HEK293 (cell line): ENCODE measurements around the gene GAST.

Experiments used
- CTCF ChIA-PET: fragments of 350-600 bp; formaldehyde crosslinking; extraction: SDS; loops from one replicate; lab custom pipeline; 2021; ENCODE audit warnings: antibody characterized with exemption; lab: Yijun Ruan, JAX
- POLR2A ChIA-PET: fragments of 300-600 bp; formaldehyde crosslinking; extraction: SDS; loops from one replicate; lab custom pipeline; 2020; ENCODE audit warnings: antibody characterized with exemption, inconsistent platforms; lab: Yijun Ruan, JAX
- H3K27ac ChIP-seq: fragments of 200-500 bp; sonication (Bioruptor generic); 2 replicates; pipeline ENCODE4 v1.5.1; 2014; ENCODE audit warnings: low read depth, low read length, control low read depth, inconsistent platforms; ENCODE audit errors: extremely low read depth
- H3K36me3 ChIP-seq, 2 experiments: fragments of 200-500 bp in 1 of 2; sonication (Bioruptor generic) in 1 of 2; 1 replicate in 1 of 2; 2 replicates in 1 of 2; pipeline ENCODE4 v1.5.1; 2014 to 2017; ENCODE audit warnings: inconsistent platforms in 2 of 2, low read length in 2 of 2; ENCODE audit not compliant: control insufficient read depth in 2 of 2, insufficient read depth in 1 of 2
- H3K4me1 ChIP-seq: fragments of 200-500 bp; sonication (Bioruptor generic); 2 replicates; pipeline ENCODE4 v1.5.1; 2014; ENCODE audit warnings: mild to moderate bottlenecking, low read length, inconsistent platforms; ENCODE audit not compliant: control insufficient read depth, insufficient read depth
- H3K4me3 ChIP-seq: 2 replicates; pipeline ENCODE4 v1.5.1; 2011; ENCODE audit warnings: low read depth, mild to moderate bottlenecking, control low read depth, low read length, moderate library complexity
- H3K9me3 ChIP-seq: fragments of 200-500 bp; sonication (Bioruptor generic); 2 replicates; pipeline ENCODE4 v1.5.1; 2014; ENCODE audit warnings: low read depth, low read length, inconsistent platforms; ENCODE audit not compliant: control insufficient read depth, insufficient read depth
- AEBP2 ChIP-seq: fragments of 450-650 bp; formaldehyde crosslinking; IDR thresholded peaks from 2 replicates; pipeline ENCODE4 v1.5.1; 2016; ENCODE audit warnings: missing biosample characterization, missing genetic modification characterization, borderline replicate concordance
- CTCF ChIP-seq: fragments of 450-650 bp; formaldehyde crosslinking; IDR thresholded peaks from 2 replicates; pipeline ENCODE4 v1.5.1; 2016; ENCODE audit warnings: missing biosample characterization, missing genetic modification characterization
- HIC1 ChIP-seq: fragments of 450-650 bp; formaldehyde crosslinking; IDR thresholded peaks from 2 replicates; pipeline ENCODE4 v1.5.1; 2016; ENCODE audit warnings: missing biosample characterization, missing genetic modification characterization
- KLF8 ChIP-seq: fragments of 450-650 bp; formaldehyde crosslinking; IDR thresholded peaks from 2 replicates; pipeline ENCODE4 v1.5.1; 2016; ENCODE audit warnings: missing biosample characterization, missing genetic modification characterization
- PATZ1 ChIP-seq: fragments of 450-650 bp; formaldehyde crosslinking; IDR thresholded peaks from 2 replicates; pipeline ENCODE4 v1.5.1; 2016; ENCODE audit warnings: missing biosample characterization, missing genetic modification characterization
- SALL2 ChIP-seq: fragments of 450-650 bp; formaldehyde crosslinking; IDR thresholded peaks from 2 replicates; pipeline ENCODE4 v1.5.0; 2017; ENCODE audit warnings: missing biosample characterization, mild to moderate bottlenecking, missing genetic modification characterization, borderline replicate concordance
- ZBTB17 ChIP-seq: fragments of 450-650 bp; formaldehyde crosslinking; IDR thresholded peaks from 2 replicates; pipeline ENCODE4 v1.5.1; 2016; ENCODE audit warnings: missing biosample characterization, missing genetic modification characterization
- ZEB2 ChIP-seq: fragments of 450-650 bp; formaldehyde crosslinking; IDR thresholded peaks from 2 replicates; pipeline ENCODE4 v1.5.1; 2016; ENCODE audit warnings: missing biosample characterization, missing genetic modification characterization
- ZNF121 ChIP-seq: fragments of 450-650 bp; formaldehyde crosslinking; IDR thresholded peaks from 2 replicates; pipeline ENCODE4 v1.5.1; 2016; ENCODE audit warnings: missing biosample characterization, missing genetic modification characterization
- ZNF175 ChIP-seq: fragments of 450-650 bp; formaldehyde crosslinking; IDR thresholded peaks from 2 replicates; pipeline ENCODE4 v1.5.1; 2016; ENCODE audit warnings: missing biosample characterization, missing genetic modification characterization
- ZNF24 ChIP-seq: fragments of 450-650 bp; formaldehyde crosslinking; IDR thresholded peaks from 2 replicates; pipeline ENCODE4 v1.5.1; 2016; ENCODE audit warnings: missing biosample characterization, missing genetic modification characterization
- ZNF600 ChIP-seq: fragments of 450-650 bp; formaldehyde crosslinking; IDR thresholded peaks from 2 replicates; pipeline ENCODE4 v1.5.1; 2016; ENCODE audit warnings: missing biosample characterization, missing genetic modification characterization
- ZNF747 ChIP-seq: fragments of 450-650 bp; formaldehyde crosslinking; IDR thresholded peaks from 2 replicates; pipeline ENCODE4 v1.5.1; 2016; ENCODE audit warnings: missing biosample characterization, missing genetic modification characterization
- TF ChIP-seq, protein P1 (sequence below): fragments of 450-650 bp; formaldehyde crosslinking; IDR thresholded peaks from 2 replicates; pipeline ENCODE4 v1.5.1; 2017; ENCODE audit warnings: missing biosample characterization, missing genetic modification characterization
- TF ChIP-seq, protein P2 (sequence below): fragments of 450-650 bp; formaldehyde crosslinking; IDR thresholded peaks from 2 replicates; pipeline ENCODE4 v1.5.1; 2016; ENCODE audit warnings: missing biosample characterization, missing genetic modification characterization
- TF ChIP-seq, protein P3 (sequence below): fragments of 450-650 bp; formaldehyde crosslinking; optimal IDR thresholded peaks from 2 replicates; pipeline ENCODE3; 2016; ENCODE audit warnings: missing biosample characterization, mild to moderate bottlenecking, missing genetic modification characterization

The GAST gene

GRCh38 chr17:41664172-41664457, 48.0 kb upstream of the GAST start (continued):
- TF ChIP-seq ZNF24 (tag by site-specific recombination) = no peak
- TF ChIP-seq ZEB2 (tag by site-specific recombination) = no peak
- no peak for TF ChIP-seq ZNF747
- TF ChIP-seq, protein P1, sequence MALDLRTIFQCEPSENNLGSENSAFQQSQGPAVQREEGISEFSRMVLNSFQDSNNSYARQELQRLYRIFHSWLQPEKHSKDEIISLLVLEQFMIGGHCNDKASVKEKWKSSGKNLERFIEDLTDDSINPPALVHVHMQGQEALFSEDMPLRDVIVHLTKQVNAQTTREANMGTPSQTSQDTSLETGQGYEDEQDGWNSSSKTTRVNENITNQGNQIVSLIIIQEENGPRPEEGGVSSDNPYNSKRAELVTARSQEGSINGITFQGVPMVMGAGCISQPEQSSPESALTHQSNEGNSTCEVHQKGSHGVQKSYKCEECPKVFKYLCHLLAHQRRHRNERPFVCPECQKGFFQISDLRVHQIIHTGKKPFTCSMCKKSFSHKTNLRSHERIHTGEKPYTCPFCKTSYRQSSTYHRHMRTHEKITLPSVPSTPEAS (tag by site-specific recombination) = no peak

DNA sequence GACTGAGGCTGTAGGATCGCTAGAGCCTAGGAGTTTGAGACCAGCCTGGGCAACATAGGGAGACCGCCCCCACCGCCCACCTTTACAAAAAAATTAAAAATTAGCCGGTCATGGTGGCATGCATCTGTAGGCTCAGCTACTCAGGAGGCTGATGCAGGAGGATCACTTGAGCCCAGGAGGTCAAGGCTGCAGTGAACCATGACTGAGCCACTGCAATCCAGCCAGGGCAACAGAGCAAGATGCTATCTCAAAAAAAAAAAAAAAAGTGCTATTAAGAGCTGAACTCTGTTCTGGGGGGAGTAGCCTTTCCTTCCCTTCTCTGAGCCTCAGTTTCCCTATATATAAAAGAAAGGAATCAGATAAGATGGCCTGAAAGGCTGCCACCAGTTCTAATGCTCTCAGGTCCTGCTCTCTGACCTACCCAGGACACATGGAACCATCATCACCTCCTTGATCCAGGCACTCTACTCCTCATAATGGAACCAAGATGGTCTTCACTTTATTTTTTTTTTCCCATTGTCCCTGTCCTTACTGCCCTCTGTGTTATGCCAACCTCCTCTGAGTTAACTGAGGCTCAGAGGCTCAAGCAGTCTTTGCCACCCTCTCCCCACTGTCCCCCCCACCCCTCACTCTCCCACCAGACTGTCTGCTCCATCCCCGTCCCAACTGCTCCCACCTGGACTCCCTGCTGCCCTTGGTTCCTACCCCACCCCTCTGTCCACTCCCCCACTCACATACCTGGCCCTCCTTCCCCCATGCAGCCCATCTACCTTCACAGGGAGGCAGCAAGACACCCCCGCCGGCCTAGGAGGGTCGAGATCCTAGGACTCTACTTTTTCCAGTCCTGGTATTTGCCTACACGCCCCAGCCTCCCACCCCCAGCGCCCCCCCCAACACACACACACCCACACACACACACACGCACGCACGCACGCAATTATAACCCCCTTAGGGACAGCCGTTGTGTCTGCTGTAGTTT, 47.3 kb upstream of the GAST start:
- ChIA-PET CTCF (interaction anchor here (0.5 to 12.6 kb wide), 74 partner anchors 7 to 1299 kb away, joined by 3 to 567 read pairs (median 4); partner anchors contain the start of genes EIF1, KRT15, KRT17 and KRT222), POLR2A (interaction anchor here (0.6 to 3.0 kb wide), 6 partner anchors 20 to 1441 kb away, joined by 5 to 24 read pairs (median 6); partner anchors contain the start of gene EIF1)
- H3K4me1 ChIP-seq = peaks cover 3% of the 10 kb centered on the region
- no peaks in the 10 kb centered on the region for H3K36me3 ChIP-seq
- no peaks in the 10 kb centered on the region for H3K9me3 ChIP-seq
- H3K27ac ChIP-seq = no peak overlapping the region
- H3K4me3 ChIP-seq = no peak overlapping the region
- TF ChIP-seq ZNF121 (tag by site-specific recombination) (0 out of 2 replicates have a peak, but pooled peaks have one; percentile 11), ZNF175 (no peak)
- TF ChIP-seq, all 188 proteins: peak for 1

DNA sequence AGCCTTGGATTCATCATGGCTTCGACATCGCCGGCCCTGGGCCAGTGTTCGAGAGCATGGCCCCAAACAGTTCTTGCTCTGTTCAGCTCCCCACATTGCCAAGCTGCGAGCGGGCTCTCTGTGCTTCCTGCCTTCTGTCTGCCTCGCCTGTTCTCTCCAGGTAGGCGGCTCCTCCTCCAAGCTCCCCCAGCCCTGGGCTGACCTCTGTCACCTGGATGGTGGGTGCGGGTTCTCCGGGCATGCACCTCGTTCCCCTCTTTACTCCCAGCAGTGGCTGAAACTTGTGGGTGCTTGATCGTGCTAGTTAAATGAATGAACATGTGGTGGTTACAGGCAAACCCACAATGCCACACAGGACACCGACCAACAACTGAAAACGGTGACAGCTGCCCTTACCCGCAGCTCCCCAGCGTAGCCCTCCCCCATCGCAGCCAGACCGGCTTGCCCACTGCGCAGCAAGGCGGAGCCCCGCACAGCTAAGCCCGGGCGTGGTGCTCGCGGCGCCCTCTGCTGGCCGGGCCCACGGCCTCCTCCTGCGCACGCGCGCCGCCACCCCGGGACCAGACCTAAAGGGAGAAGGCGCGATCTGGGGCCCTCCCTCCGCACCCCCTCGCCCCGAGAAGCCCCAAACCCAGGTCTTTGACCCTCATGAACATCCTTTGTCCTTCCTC, 46.4 kb upstream of the GAST start:
- peak overlapping the region; percentile 45; the same call in 1 of the 2 replicates for H3K27ac ChIP-seq
- CTCF ChIA-PET = interaction anchor here (0.5 to 12.6 kb wide), 73 partner anchors 8 to 1300 kb away, joined by 3 to 567 read pairs (median 4); partner anchors contain the start of genes EIF1, HAP1, KRT15 and KRT222
- POLR2A ChIA-PET = interaction anchor here (0.6 to 1.6 kb wide), 5 partner anchors 19 to 1442 kb away, joined by 5 to 18 read pairs (median 6); partner anchors contain the start of gene EIF1
- H3K4me1 ChIP-seq = peaks cover 3% of the 10 kb centered on the region
- H3K36me3 ChIP-seq = no peaks in the 10 kb centered on the region
- no peaks in the 10 kb centered on the region for H3K9me3 ChIP-seq
- peak overlapping the region; percentile 25 for H3K4me3 ChIP-seq
- TF ChIP-seq CTCF (peak; percentile 98), AEBP2 (tag by site-specific recombination) (no peak), ZBTB17 (peak; percentile 57; the same call in 1 of the 2 replicates), ZNF600 (tag by site-specific recombination) (peak; percentile 86), PATZ1 (tag by site-specific recombination) (peak; percentile 85), HIC1 (tag by site-specific recombination) (peak; percentile 72), KLF8 (tag by site-specific recombination) (peak; percentile 70; the same call in 1 of the 2 replicates), SALL2 (tag by site-specific recombination) (no peak)
- TF ChIP-seq, protein P2, sequence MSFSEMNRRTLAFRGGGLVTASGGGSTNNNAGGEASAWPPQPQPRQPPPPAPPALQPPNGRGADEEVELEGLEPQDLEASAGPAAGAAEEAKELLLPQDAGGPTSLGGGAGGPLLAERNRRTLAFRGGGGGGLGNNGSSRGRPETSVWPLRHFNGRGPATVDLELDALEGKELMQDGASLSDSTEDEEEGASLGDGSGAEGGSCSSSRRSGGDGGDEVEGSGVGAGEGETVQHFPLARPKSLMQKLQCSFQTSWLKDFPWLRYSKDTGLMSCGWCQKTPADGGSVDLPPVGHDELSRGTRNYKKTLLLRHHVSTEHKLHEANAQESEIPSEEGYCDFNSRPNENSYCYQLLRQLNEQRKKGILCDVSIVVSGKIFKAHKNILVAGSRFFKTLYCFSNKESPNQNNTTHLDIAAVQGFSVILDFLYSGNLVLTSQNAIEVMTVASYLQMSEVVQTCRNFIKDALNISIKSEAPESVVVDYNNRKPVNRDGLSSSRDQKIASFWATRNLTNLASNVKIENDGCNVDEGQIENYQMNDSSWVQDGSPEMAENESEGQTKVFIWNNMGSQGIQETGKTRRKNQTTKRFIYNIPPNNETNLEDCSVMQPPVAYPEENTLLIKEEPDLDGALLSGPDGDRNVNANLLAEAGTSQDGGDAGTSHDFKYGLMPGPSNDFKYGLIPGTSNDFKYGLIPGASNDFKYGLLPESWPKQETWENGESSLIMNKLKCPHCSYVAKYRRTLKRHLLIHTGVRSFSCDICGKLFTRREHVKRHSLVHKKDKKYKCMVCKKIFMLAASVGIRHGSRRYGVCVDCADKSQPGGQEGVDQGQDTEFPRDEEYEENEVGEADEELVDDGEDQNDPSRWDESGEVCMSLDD (tag by site-specific recombination) = peak; percentile 81; the same call in 1 of the 2 replicates
- TF ChIP-seq, protein P3, sequence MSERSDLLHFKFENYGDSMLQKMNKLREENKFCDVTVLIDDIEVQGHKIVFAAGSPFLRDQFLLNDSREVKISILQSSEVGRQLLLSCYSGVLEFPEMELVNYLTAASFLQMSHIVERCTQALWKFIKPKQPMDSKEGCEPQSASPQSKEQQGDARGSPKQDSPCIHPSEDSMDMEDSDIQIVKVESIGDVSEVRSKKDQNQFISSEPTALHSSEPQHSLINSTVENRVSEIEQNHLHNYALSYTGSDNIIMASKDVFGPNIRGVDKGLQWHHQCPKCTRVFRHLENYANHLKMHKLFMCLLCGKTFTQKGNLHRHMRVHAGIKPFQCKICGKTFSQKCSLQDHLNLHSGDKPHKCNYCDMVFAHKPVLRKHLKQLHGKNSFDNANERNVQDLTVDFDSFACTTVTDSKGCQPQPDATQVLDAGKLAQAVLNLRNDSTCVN (tag by site-specific recombination) = peak; percentile 87
